ENCODE results near the gene MEI1. TPM values are rescaled to one million over a fixed set of nuclear protein-coding genes. Genes with fewer than 3 reads are reported as not detected.

Gene MEI1
- total RNA-seq, 1 donor from 2014 or later: 1.5 TPM

GRCh38 chr22:41777749-41778425 lies 78.6 kb downstream of the MEI1 start:
- no peak for TF ChIP-seq CTCF (IDR thresholded peaks at IDR 0.05; ENCODE audit: insufficient read depth, low read length, poor library complexity, severe bottlenecking)
- Histone ChIP-seq H3K36me3 (ENCODE audit: control insufficient read depth, insufficient read depth, low read length) (no peaks in the 10 kb centered on the region), H3K4me3 (ENCODE audit: low read depth, low read length) (no peak overlapping the region), H3K27me3 (ENCODE audit: control insufficient read depth, insufficient read depth, low read length) (no peaks in the 10 kb centered on the region)
- DNase-seq (ENCODE audit: low read depth): no peak

DNA sequence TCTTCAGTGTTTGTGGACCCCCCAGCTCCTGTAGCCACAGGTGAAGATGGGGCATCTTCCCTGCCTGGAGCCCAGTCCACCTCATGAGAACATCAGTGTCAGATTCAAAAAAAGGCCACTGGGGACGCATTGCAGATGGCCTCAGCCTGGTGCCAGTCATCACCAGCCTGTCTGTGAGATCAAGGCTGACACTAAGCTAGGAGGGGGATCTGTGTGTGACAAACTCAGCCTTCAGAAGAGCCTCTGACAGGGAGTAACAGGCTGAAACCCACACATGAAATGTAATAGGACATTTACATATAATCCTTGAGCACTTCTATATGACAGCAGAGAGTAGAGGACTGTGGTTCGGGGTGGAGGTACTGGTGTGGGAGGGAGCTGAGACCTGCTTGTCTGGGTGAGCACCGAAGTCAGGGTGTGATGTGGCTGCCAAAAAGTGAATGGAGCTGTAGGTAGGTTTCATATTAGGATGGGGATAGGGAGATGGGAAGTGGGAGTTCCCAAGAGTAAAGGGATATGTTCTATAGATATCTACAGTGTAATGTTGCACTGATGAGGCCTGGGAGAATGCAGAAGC lies 80.7 kb downstream of the MEI1 start:
- DNase-seq (ENCODE audit: low read depth): no peak
- Histone ChIP-seq H3K27me3 (ENCODE audit: control insufficient read depth, insufficient read depth, low read length) (no peaks in the 10 kb centered on the region), H3K36me3 (ENCODE audit: control insufficient read depth, insufficient read depth, low read length) (no peaks in the 10 kb centered on the region), H3K4me3 (ENCODE audit: low read depth, low read length) (no peak overlapping the region)
- no peak for TF ChIP-seq CTCF (IDR thresholded peaks at IDR 0.05; ENCODE audit: insufficient read depth, low read length, poor library complexity, severe bottlenecking)

GRCh38 chr22:41780746-41781505 lies 81.6 kb downstream of the MEI1 start:
- H3K27me3 ChIP-seq (ENCODE audit: control insufficient read depth, insufficient read depth, low read length): no peaks in the 10 kb centered on the region
- no peak overlapping the region for H3K4me3 ChIP-seq (ENCODE audit: low read depth, low read length)
- no peak for DNase-seq (ENCODE audit: low read depth)
- no peak for TF ChIP-seq CTCF (IDR thresholded peaks at IDR 0.05; ENCODE audit: insufficient read depth, low read length, poor library complexity, severe bottlenecking)
- H3K36me3 ChIP-seq (ENCODE audit: control insufficient read depth, insufficient read depth, low read length): no peaks in the 10 kb centered on the region

DNA sequence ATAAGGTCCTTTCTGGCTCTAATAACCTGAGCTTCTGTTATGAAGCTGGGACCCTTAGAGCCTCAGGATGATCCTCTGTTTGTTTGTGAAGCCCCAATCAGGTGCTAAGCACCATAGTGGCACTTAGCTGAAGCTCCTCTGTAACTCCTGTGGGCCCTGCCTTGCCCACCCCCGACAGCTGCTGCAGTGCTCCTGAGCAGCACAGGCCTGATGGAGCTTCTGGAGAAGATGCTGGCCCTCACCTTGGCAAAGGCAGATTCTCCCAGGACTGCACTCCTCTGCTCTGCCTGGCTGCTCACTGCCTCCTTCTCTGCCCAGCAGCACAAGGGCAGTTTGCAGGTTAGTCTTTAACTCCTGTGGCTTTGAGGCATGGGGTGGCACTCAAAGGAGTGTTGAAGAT lies 82.2 kb downstream of the MEI1 start:
- DNase-seq (ENCODE audit: low read depth): no peak
- no peaks in the 10 kb centered on the region for H3K36me3 ChIP-seq (ENCODE audit: control insufficient read depth, insufficient read depth, low read length)
- no peak for TF ChIP-seq CTCF (IDR thresholded peaks at IDR 0.05; ENCODE audit: insufficient read depth, low read length, poor library complexity, severe bottlenecking)
- H3K4me3 ChIP-seq (ENCODE audit: low read depth, low read length): no peak overlapping the region
- H3K27me3 ChIP-seq (ENCODE audit: control insufficient read depth, insufficient read depth, low read length): no peaks in the 10 kb centered on the region

GRCh38 chr22:41782316-41782715 lies 83.0 kb downstream of the MEI1 start:
- no peak for DNase-seq (ENCODE audit: low read depth)
- no peak for TF ChIP-seq CTCF (IDR thresholded peaks at IDR 0.05; ENCODE audit: insufficient read depth, low read length, poor library complexity, severe bottlenecking)
- no peak overlapping the region for H3K4me3 ChIP-seq (ENCODE audit: low read depth, low read length)
- H3K36me3 ChIP-seq (ENCODE audit: control insufficient read depth, insufficient read depth, low read length): no peaks in the 10 kb centered on the region
- no peaks in the 10 kb centered on the region for H3K27me3 ChIP-seq (ENCODE audit: control insufficient read depth, insufficient read depth, low read length)

All from kidney epithelial cell (primary cell).